NCI-H345 (cell line): ENCODE results near the gene WDR48.

Source experiments
- DNase-seq: peaks from one replicate; lab custom pipeline; 2025; lab: John Stamatoyannopoulos, UW

Gene WDR48

DNA sequence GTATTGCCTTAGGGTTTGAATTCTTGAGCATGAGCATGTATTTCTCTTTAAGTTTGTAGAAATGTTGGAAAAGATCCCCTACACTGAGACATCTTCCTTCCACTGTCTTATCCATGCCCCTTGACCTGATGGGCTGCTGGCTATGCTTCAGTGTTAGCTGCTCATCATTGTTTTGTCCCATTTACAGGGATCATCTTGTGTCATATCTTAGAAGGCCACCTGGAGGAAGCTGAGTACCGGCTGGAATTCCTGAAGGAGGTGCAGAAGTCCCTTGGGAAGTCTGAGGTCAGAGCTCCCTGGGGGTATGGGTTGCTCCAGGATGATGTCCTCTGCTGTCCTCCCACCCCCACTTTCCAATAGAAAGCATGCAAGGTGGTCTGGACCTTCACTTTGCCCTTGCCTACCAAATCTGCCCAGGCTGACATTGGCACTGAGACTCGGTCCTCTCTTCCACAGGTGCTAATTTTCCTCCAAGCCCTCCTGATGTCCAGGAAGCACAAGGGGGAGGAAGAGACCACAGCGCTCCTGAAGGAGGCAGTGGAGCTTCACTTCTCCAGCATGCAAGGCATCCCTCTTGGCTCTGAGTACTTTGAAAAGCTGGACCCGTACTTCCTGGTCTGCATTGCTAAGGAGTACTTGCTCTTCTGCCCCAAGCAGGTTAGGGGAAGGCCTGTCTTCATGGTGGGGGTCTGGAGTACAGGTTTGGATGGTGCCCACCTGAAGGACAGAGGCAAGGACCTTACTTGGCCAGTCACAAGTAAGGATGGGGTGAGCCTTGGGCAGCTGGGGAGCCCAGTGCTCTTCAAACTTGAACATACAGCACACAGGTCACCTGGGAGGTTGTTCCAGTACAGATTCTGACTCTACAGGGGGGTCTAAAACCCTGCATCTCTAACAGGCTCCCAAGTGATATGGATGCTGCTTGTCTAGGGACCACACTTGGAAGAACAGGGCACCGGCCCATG is 73.3 kb downstream of the WDR48 start:
- no peak for DNase-seq

DNA sequence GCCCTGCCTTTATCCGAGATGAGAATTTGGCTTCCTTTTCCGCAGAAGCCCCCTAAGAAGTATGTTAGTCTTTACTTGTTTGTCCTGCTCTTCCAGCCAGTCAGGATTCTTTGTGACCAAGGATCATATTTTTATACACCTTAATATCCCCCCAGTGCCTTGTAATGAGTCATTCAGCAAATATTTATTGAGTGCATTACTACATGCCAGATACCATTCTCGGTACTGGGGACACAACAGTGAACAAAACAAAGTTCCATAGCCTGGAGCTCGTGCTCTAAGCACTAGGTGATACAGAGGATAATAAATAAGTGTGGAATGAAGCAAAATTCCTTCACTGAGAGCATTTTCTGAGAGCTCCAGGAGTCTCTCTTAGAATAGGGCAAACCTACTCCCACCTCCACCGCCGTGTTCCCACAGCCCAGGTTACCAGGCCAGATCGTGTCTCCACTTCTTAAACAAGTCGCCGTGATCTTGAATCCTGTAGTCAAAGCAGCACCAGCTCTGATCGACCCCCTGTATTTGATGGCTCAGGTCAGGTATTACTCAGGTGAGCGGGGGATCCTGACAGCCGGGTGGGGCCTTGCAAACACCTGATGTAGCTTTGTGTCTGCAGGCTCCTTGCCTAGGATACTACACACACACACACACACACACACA is 74.2 kb downstream of the WDR48 start:
- DNase-seq, result no peak

DNA sequence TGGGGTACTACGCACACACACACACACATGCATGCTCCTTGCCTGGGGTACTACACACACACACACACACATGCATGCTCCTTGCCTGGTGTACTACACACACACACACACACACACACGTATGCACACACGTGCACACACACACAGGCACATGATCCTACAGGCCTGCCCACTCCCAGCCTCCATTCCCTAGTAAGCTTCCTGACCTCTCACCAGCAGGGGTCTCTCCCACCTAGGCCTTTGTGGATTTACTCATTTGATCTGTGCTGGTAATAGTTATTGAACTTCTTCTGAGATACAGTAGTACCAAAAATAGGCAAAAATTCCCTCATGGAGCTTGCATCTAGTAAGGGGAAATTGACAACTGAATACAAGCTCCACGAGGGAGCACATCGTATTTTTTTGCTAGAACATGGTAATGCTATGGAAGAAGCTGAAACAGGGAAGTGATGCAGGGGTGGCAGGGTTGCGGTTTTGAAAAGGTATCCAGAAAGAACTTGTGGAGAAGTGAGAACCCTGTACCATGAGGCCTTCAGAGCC is 74.8 kb downstream of the WDR48 start:
- DNase-seq, result no peak

DNA sequence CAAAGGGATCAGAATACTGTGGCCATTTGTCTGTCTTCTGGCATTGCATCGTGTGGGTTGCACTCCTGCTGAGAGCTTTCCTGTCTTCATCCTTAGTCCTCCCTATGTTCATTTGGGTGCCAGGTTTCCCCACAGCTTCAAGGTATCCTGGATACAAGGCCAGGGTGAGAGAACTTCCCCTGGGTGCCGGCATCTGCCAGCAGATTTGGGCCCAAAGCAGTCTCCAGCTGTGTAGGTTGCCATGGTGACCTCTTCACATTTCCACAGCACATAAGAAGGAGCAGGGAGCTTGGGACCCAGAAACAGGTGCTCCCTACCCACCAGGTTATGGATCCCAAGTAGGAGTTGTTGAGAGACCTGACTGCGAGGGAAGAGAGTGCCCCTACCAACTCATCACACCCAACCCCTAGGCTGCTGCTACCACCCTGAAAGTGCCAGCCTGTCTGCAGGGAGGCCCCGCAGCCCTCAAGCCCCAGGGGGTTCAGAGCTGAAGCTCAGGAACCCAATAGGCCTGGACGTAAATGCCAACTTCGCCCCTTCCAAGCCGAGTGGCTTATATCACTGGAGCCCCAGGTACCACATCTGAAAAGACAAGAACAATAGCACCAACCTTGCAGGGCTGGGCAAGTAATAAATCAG is 75.6 kb downstream of the WDR48 start:
- DNase-seq, result no peak

DNA sequence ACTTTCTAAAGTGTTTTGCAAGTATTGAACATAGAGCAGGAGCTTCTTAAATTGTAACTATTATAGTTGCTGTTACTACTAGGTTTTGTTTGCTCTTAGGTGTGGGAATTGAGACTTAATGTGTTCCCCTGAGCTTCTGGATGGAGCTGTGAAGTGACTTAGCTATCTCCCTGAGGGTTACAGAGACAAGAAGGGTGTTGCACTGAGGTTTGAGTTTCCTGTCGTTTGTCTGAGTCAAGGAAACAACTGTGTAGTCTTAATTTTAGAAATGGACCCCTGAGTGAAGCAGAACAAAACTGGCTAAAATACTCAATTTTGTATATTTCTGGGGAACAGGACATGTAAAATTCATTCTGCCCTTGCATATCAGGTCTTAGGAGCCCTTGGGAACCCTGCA is 76.1 kb downstream of the WDR48 start:
- no peak for DNase-seq

DNA sequence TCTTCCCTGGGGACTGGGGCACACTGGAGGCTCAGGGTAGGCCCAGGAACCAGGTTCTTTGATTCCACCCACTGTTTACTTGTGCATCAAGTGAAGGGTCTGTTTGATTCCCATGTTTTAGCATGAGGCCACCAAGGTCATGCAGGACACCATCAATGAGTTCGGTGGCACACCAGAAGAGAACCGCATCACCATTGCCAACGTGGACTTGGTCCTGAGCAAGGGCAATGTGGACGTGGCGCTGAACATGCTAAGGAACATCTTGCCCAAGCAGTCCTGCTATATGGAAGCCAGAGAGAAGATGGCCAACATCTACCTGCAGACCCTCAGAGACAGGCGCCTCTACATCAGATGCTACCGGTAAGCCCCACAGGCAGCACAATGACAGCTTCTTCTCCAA is 77.1 kb downstream of the WDR48 start:
- DNase-seq, result no peak

DNA sequence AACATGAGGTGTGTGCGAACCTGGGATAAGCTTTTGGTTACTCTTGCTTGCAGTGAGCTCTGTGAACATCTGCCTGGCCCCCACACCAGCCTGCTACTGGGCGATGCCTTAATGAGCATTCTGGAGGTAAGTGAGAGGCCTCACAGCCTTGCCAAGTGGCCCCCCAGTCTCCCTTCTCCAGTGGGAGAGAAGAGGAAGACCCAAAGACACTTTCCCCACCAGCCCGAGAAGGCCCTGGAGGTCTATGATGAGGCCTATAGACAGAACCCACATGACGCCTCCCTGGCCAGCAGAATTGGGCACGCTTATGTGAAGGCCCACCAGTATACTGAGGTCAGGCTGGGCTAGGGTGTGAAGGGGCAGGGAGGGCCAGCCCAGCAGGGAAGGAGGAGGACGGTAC is 78.2 kb downstream of the WDR48 start:
- no peak for DNase-seq

DNA sequence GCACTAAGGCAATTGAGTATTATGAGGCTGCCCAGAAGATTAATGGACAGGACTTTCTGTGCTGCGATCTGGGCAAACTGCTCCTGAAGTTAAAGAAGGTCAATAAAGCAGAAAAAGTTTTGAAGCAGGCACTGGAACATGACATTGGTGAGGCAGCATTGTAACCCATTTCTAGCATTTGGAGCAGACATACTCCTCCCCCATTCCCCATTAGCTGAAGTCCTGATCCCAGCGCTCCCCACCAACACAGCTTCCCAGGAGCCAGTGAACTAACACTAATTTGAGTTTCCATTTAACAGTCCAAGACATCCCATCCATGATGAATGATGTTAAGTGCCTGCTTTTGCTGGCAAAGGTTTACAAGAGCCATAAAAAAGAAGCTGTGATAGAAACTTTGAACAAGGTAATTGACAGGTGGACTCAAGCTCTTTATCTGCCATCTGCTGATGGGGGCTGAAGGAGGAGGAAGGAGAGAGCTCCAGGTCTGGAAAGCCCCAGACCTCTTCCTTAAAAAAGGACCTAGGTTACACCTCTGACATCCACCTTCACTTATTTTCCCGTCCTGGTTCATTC is 79.0 kb downstream of the WDR48 start:
- no peak for DNase-seq

DNA sequence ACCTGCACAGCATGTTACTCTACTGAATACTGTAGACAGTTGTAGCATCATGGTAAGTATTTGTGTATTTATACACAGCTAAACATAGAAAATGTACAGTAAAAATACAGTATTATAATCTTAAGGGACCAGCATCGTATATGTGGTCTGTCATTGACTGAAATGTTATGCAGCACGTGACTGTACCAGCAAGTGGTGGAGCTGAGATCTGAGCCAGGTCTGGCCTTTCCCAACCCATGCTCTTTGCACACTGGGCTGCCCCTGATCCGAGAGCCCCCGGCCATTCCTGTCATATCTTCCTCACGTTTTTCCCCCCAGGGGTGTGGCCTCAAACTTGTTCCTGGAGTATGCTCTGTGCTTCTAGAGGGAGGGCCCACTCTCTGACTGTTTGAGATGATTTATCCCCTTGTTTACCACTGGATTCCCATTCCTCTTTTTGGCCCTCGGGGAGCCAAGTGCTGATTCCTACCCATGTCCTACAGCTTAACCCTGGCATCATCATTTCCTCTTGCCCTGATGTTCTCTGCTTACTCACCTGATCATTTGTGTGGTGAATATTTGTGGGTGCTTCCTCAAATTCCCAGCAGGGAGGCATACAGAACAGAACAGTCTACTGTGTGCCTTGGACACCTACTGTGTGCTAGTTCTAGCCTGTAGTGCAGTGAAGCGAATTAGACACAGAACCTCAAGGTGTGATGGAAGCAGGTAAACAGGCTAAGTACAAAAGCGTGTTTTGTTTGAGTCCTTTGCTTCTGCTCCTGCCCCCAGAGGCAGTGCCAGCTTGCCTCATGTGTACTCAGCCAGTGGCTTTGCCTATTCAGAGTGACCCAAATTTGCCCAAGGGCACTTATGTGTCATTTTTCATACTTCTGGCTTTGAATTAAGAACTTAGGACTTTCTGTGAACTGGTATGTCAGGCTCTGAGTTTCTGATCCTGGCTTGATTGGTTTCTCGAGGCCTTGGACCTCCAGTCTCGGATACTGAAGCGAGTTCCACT is 80.6 kb downstream of the WDR48 start:
- no peak for DNase-seq

DNA sequence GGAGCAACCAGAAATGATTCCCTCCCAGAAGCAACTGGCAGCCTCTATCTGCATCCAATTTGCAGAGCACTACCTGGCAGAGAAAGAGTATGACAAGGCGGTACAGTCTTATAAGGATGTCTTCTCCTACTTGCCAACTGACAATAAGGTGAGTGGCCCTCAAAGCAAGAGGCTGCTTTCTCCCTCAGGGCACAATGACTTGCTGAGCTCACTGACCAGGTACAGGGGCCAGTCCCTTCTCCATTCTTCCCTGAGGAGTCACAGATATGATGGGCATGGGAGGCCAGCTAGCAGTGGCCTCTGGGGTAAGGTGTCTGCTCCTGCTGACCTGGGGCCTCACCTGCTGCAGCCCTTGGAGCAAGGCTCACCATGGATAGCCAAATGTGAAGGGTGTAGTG is 81.3 kb downstream of the WDR48 start:
- no peak for DNase-seq

DNA sequence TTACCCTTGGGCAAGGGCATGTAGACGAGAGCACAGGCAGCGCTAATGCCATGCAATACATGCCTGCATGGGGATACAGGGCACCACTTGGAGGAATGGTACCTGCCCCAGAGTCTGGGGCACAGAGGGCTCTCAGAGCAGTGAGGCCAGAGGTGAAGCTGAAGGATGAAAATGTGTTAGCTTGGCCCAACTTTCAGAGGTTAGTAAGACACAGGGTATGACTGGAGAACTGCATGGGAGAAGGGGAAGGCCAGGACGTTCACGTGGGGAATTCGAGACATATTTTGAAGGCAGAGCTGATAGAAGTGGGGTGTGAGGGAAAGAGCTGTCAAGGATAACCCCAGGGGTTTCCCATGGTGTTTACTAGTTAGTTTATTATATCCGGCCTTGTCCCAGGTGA is 82.0 kb downstream of the WDR48 start:
- DNase-seq, result no peak

DNA sequence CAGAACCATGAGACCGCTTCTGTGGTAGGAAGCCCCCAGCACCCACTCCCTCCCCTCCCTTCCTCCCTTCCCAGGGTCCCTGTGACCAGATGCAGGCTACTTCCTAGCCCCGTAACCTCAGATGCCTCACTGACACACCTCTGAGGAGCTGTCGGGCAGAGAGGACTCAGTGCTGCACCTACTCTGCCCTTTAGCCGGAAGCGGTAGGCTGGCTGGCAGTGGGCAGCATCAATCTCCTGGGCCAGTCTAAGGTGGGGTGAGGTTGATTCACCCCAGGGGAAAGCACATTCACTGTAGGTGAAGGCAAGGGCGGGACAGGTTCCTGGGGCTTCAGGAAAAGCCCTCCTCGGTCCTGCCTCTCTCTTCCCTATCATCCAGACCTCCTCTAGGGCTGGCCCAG is 82.5 kb downstream of the WDR48 start:
- no peak for DNase-seq

DNA sequence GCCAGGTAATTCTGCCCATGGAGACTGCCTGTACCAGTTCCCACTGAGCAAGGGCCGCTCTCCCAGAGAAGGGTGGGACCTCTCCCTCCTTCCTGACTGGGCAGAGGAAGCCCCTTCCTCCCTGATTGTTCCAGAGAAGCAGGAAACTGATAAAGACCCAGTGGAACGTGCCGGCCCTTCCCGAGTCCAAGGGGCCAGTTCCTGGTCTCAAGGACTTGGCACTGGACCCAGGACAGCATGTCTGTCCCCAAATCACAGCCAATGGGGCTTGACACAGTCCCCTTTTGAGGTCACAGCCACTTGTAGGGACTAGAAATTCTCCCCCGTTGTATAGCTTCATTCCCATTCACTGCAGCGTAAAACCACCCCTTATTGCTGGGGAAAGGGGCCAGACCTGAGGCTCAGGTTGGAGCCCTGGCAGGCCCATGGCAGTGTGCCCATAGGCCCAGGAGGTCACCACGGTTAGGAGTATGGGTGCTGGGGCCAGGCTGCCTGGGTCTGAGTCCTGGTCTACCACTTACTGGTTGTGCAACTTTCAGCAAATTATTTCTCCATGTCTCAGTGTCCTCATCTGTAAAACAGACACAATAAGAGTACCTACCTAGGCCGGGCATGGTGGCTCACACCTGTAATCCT is 83.5 kb downstream of the WDR48 start:
- DNase-seq, result no peak

DNA sequence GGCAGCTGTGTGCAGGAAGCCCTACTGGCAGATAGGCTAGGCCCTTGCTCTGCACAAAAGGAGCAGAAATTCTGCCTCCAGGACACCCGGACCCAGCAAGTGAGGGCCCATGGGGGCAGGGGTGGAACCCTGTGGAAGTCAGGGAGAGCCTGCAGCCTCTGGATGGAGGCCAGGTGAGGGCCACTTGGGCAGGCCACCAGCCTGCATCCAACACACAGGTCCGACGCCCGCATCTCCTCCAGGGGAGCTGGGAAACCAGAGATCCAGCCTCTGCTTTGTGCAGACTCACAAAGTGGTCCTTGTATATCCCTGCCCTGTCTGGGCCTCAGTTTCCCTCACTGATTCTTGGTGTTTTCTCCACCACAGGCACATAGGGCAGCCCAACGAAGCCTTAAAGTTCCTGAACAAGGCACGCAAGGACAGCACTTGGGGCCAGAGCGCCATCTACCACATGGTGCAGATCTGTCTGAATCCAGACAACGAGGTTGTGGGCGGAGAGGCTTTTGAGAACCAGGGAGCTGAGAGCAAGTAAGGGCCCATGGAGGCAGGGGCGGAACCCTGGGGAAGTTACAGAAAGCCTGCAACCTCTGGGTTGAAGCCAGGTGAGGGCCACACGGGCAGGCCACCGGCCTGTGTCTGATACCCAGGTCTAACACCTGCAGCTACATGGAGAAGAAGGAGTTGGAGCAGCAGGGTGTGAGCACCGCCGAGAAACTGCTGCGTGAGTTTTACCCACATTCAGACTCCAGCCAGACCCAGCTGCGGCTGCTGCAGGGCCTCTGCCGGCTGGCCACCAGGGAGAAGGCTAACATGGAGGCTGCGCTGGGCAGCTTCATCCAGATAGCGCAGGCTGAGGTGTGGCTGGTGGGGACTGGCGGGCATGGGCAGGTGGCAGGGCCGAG is 85.0 kb downstream of the WDR48 start:
- DNase-seq, result no peak

DNA sequence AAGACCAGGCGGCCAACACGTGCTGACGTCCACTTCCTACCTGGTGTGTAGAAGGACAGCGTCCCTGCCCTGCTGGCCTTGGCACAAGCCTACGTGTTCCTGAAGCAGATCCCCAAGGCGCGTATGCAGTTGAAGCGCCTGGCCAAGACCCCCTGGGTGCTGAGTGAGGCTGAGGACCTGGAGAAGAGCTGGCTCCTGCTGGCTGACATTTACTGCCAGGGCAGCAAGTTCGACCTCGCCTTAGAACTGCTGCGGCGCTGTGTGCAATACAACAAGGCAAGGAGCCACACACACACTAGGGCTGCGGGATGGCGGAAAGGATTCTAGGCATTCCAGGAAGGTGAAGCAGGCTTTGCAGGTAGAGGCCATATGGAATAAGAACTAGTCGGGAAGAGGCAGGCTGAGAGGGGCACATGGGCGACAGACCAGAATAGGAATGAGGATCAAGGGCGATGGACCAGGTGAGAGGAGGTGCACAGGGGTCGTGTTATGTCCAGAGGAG is 85.7 kb downstream of the WDR48 start:
- DNase-seq, result no peak

DNA sequence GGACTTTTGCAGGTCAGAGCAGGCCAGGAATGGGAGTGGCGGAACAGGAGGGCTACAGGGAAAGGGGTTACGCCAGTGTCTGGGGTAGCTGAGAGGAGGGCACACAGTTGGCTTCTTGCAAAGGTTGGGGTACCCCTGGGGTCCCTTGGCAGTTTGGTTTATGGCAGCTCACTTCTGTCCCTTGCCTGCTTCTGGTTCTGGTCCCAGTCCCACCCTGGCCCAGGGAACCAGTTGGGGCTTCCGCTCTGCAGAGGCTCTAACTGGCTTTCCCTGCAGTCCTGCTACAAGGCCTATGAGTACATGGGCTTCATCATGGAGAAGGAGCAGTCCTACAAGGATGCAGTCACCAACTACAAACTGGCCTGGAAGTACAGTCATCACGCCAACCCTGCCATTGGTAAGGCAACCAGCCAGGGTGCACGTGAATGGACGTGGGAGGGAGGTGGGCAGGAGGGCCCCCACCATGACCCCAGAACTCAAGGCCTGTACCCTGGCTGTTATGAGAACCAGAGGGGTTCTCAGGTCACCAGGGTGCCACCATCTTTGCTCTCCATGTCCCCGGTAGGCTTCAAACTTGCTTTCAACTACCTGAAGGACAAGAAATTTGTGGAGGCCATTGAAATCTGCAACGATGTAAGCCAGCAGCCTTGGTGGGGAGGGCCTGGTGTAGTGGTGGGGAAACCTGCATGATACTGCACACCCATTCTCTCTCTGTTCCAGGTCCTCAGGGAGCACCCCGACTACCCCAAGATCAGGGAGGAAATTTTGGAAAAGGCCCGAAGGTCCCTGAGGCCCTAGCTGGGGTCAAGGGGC is 86.4 kb downstream of the WDR48 start:
- no peak for DNase-seq

DNA sequence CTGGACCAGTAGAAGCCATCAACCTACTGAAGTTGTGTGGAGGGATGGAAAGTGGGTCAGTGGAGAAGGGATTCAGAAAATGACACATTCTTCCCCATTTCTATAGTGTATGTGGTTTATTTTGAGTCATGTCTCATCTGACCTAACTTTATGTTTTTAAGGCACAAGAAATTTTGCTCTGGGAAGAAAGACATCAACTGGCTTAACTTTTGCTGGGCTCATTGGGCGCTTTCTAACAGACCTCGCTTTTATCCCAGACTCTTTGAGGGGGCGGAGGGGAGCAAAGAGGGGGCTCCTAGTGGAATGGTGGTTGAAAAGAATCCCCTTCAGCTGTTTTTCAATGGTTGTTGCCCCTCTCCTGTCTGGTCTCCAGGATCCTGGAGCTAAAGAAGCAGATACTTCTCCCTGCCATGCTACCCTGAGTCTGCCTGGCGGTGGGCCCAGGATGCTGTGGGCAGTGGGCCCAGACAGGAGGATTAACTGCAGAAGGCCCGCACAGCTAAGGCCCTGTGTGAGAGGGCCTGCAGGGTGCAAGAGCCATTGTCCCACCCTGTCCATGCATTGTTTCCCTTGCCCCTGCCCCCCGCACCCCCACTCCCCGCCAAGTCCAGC is 87.1 kb downstream of the WDR48 start:
- no peak for DNase-seq

DNA sequence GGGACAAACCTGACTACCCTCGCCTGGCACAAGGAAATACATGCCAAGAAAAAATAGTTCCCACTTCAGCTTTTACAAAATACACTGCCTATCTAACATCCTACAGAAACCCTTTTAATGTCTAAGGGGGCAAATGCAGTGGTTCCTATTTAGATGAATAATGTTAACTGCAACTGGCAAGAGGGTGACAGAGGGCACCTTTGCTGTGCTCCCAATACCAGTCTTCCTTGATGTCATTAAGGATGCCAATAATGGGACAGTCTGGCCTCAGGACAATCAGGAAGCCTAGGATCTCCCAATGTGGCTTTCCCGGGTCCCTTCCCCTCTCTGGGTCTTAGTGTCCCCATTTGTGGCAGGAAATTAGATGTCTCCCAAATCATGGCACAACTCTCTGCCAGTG is 87.6 kb downstream of the WDR48 start:
- DNase-seq, result no peak
